Skin of body (tissue), 2 donors: Measurements from ENCODE around the gene ZNF773. TPM values are rescaled to one million over a fixed set of nuclear protein-coding genes. Genes with fewer than 3 reads are reported as not detected.
"Not testable (repeated sequence)": the region's sequence is repeated elsewhere in the genome, so short reads cannot be mapped to it uniquely, and the experiment has no call there.

Experiments used
- DNase-seq: peaks from one replicate; lab custom pipeline; 2025; lab: John Stamatoyannopoulos, UW
- total RNA-seq: library from RNA; depleted of rRNA; stranded (reverse); fragments of >200 nt; gene quantifications from one replicate; pipeline ENCODE4 v1.2.3, GENCODE V29; 2014

The ZNF773 gene
- total RNA-seq, result 9.4 TPM

DNA sequence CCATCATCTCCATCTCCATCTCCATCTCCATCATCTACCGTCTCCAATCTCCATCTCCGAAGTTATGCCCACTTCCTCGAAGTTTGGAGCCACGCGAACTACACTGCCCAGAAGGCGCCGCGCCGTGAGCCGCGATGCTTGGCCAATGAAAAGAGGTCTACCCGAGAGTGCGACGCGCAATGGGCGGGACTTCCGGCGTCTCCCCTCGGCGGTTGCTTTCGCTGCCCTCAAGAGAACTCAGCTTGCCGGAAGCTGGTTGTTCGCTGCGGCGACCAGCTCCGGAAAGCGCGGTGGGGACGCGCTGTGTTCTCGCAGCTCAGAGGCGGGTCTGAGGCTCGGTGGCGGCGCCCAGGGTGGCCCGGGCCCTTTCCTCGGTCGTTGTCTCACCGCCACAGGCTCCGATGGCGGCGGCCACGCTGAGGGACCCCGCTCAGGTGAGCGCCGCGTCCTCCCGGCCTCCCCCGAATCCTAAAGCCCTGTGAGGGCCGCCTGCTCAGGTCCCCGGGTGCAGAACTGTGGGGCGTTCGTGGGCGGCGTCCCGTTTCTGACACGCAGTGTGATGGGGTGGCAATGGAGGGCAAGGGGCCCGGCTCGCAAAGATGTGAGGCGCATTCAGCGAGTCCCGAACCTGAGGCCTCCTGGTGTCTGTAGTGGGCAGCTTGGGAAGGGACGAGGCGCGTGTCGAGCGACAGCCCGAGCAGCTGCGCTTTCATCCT lies at the start of gene ZNF773:
Gene ZNF773 (plus strand): TSS at position 259 of the 716 bp plus-strand sequence. CDS start 143 bp downstream, at position 402.
- peak; percentile 92 for DNase-seq

DNA sequence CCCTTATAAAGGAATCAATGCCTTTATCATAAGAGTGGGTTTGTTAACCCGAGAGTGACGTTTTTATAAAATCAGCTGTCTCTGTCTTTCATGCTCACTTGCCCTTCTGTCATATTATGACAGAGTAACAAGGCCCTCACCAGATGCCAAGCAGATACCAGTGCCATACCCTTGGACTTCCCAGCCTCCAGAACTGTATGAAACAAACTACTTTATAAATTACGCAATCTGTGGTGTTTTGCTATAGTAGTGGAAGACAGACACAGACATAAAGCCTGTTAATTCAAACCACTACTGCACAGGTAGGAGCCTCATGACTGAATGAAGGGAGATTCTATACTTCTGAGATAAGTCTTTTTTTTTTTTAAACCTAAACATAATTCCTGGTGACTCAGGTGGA lies 47.4 kb upstream of the ZNF773 start:
- no peak for DNase-seq

- no peak for DNase-seq
Observed at GRCh38 chr19:57465680-57466381, 33.9 kb upstream of the ZNF773 start.

DNA sequence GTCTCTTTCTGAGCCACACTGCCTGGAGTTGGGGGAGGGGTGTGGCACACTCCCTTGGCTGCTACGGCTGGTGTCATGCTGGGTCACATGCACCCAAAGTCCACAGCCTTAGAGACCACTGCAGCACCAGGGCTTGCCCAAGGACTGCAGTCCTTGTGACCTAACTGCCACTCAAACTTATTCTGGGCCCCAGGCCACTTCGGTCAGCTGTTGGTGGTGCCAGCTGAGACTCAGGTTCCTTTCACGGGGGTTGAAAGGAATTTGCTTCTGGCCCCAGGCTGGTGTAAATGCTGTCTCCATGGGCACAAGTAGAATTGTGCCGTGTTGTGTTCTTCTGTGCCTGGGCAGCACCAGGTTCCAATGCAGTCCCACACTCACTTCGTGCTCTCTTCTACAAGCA lies 33.2 kb upstream of the ZNF773 start:
- no peak for DNase-seq

- DNase-seq, result no peak
Observed at GRCh38 chr19:57473646-57474045, 26.1 kb upstream of the ZNF773 start.

DNA sequence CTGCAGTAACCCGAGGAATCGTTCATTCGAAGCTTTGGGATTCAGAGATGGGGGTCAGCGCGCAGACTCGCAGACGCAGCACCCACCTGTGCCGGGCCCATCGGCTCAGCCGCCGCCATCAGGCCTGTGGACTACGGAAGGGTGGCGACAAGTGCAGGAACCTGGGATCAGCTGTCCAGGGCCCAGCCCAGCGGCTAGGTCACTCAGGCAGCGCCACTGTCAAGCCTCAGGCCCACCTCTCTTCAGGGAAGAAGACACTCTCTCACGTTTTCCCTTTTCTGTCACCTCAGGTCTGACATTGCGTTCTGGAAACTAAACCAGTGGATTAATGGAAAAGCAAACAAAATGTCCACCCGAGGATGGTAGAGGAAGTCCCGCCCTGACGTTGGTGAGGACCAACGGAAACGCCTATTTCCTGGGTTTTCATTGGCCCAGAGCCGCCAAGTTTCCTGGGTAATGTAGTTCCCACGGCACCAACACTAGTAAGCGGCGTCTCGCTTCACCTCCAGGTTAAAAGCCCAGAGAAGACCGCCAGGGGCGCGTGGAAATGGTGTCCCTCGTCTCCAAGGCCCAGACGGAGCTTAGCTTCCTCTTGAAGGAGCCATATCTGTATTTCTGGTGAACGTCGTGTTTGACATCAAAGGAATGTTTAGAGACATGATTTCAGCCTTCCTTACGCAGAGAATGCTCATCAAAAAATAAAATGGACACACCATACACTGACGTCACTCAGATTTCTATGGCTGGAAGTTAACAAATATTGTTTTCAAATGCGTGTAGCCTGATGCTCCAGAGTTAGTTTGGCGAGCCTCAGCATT lies 22.3 kb upstream of the ZNF773 start, which contains the start of gene ZNF772:
Gene ZNF772 (minus strand): TSS at position 376 of the 818 bp plus-strand sequence. CDS start 257 bp downstream, at position 119.
- peak; percentile 72 for DNase-seq

GRCh38 chr19:57487477-57488298 lies 12.1 kb upstream of the ZNF773 start, which contains the start of gene ZNF419:
Gene ZNF419, plus strand, starts transcription at chr19:57487750. Its CDS starts 201 bp downstream, at chr19:57487951.
- peak; percentile 80 for DNase-seq

DNA sequence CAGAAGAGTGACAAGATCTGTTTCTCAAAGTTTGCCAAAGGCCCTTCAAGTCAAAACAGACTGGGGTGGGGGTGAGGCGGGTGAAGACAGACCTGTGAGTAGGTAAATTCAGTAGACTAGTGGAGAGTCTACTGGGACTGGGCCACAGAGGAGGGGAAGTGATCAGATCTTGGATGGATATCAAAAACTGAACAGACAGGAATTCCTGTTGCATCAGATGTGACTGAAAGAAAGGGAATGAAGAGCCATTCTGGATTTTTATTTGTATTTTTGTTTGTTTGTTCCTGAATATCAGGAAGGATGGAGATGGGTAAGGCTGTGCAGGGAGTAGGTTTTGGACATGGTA lies 11.5 kb upstream of the ZNF773 start:
- not testable (repeated sequence) for DNase-seq

- DNase-seq, result not testable (repeated sequence)
Observed at GRCh38 chr19:57499332-57499679, 432 bp upstream of the ZNF773 start.

- DNase-seq, result not testable (repeated sequence)
Observed at GRCh38 chr19:57500400-57500799, 662 bp downstream of the ZNF773 start.

DNA sequence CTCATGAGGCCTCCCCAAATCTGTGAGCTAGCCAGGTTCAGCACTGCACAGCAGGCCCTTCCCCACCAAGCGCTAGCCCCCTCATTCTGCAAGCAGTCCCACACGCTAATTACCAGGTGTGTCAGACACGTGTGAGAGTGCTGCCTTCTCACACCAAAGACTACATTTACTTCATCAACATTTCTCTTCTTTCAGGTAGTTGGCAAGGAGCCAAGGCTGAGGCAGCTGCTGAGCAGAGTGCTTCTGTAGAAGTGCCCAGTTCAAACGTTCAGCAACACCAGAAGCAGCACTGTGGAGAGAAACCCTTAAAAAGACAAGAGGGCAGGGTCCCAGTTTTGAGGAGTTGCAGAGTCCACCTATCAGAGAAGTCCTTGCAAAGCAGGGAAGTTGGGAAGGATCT lies 6.4 kb downstream of the ZNF773 start:
- DNase-seq, result no peak

DNA sequence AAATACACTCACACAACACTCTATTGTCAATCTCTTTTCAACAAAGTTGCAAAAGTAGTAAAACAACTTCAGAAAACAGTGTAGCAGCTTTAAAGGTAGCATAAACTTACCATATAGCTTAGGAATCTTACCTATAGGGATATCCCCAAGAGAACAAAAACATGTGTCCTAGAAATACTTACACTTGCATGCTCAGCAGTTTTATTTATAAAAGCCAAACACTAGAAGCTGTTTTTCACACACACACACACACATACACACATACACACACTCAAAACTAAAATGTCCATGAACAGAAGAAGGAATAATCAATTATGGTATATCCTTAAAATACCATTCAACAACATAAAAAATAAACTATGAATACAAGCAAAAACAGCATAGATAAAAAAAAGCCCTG lies 11.7 kb downstream of the ZNF773 start:
- DNase-seq, result no peak

- no peak for DNase-seq
Observed at GRCh38 chr19:57512845-57513244, 13.1 kb downstream of the ZNF773 start.

DNA sequence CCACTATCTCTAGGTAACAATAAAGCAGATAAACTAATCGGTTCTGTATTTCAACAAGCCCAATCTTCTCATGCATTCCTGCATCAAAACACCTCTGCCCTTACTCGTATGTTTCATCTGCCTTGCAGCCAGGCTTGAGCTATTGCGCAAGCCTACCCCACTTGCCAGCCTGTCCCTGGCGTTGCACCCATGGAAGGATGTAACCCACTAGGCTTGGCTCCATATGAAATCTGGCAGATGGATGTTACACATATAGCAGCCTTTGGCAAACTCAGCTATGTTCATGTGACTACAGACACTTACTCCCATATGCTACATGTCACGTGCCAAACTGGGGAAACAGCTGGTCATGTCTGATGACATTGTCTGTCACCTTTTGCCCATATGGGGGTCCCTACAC lies 15.5 kb downstream of the ZNF773 start:
- no peak for DNase-seq

GRCh38 chr19:57518021-57518420 lies 18.3 kb downstream of the ZNF773 start:
- DNase-seq, result not testable (repeated sequence)

GRCh38 chr19:57527136-57527881 lies 27.6 kb downstream of the ZNF773 start, which contains the start of gene ZNF549:
Gene ZNF549, plus strand, starts transcription at chr19:57527356. Its CDS starts 218 bp downstream, at chr19:57527574.
- DNase-seq, result peak; percentile 91

DNA sequence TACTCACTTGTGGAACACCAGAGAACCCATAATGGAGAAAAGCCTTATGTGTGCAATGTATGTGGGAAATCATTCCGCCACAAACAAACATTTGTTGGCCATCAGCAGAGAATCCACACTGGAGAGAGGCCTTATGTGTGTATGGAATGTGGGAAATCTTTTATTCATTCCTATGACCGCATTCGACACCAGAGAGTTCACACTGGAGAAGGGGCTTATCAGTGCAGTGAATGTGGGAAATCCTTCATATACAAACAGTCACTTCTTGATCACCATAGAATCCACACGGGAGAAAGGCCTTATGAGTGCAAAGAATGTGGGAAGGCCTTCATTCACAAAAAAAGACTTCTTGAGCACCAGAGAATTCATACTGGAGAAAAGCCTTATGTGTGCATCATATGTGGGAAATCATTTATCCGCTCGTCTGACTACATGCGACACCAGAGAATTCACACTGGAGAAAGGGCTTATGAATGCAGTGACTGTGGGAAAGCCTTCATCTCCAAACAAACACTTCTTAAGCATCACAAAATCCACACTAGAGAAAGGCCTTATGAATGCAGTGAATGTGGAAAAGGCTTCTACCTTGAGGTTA lies 38.3 kb downstream of the ZNF773 start:
- no peak for DNase-seq

DNA sequence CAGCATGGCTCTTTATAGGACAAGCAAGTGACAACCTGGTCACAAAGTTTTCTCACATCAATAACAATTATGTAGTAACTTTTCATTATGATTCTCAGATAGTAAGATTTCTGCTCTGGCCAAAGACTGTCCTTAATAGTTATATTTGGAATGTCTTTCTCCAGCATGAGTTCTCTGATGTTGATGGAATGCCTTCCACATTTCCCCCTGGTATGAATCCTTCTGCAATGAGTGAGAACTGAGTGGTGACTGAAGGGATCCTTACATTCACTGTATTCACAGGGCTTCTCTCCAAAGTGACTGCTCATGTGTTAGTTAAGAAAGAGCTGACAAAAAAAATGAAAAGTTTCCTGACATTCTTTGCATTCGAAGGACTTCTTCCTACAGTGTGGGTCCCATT lies 46.8 kb downstream of the ZNF773 start:
- no peak for DNase-seq

DNA sequence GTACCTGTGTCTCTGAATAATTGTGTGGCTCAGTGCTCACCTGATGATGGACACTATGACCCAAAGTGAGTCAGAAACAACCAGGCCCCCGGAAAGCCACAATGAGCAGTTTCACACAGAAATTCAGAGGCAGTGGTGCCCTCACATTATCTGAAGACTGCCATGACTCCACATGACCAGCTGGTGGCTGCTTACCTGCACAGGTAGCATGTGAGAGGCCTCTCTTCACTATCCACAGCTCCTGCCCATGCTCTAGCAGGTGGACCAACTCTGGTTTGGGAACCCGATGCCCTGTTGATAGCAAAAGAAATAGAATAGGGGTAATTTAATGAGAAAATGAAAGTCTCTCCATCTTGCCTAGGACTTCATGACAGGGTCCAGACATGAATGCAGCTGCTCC lies 52.7 kb downstream of the ZNF773 start:
- DNase-seq, result no peak

- DNase-seq, result no peak
Observed at GRCh38 chr19:57557659-57558058, 57.9 kb downstream of the ZNF773 start.
